Activated CD4-positive, alpha-beta T cell treated with anti-CD3 and anti-CD28 coated beads, Interleukin-2, amount 10 ng/mL, durations not matched to agents 7 days and 5 days (primary cell): ENCODE results near the gene ITGAV. TPM values are rescaled to one million over a fixed set of nuclear protein-coding genes. Genes with fewer than 3 reads are reported as not detected.

Experiments
- CTCF ChIA-PET: fragments of 350-600 bp; sonication (Branson Sonifier 250); formaldehyde crosslinking; loops from one replicate; lab custom pipeline; 2021; ENCODE audit warnings: antibody characterized with exemption; lab: Charles Lee
- POLR2A ChIA-PET: fragments of 350-600 bp; sonication (Branson Sonifier 250); formaldehyde crosslinking; loops from one replicate; lab custom pipeline; 2021; ENCODE audit warnings: antibody characterized with exemption; lab: Charles Lee
- DNase-seq: peaks from one replicate; pipeline ENCODE4 v3.0.0-alpha.2; 2020
- H3K27ac Mint-ChIP-seq: one replicate; pipeline ENCODE4 v1.8.0; 2021; ENCODE audit warnings: mild to moderate bottlenecking, moderate library complexity, mixed read lengths
- H3K27me3 Mint-ChIP-seq: one replicate; pipeline ENCODE4 v1.8.0; 2021; ENCODE audit warnings: mixed read lengths
- H3K36me3 Mint-ChIP-seq: one replicate; pipeline ENCODE4 v1.8.0; 2021; ENCODE audit warnings: low read depth, mixed read lengths
- H3K4me1 Mint-ChIP-seq: one replicate; pipeline ENCODE4 v1.8.0; 2021; ENCODE audit warnings: mixed read lengths
- H3K4me3 Mint-ChIP-seq: one replicate; pipeline ENCODE4 v1.8.0; 2021; ENCODE audit warnings: mild to moderate bottlenecking, moderate library complexity, mixed read lengths
- H3K9me3 Mint-ChIP-seq: one replicate; pipeline ENCODE4 v1.8.0; 2021; ENCODE audit warnings: mixed read lengths
- total RNA-seq, 2 experiments: library from RNA; stranded (reverse); gene quantifications; one replicate each; pipeline ENCODE4 v1.2.3, GENCODE V29; 2021

ITGAV gene
- total RNA-seq, 2 experiments from 2014 or later: 6.5 to 7.0 TPM

GRCh38 chr2:186724736-186725135 is 134.9 kb downstream of the ITGAV start:
- Mint-ChIP-seq H3K4me1 (no peaks in the 10 kb centered on the region), H3K27me3 (no peaks in the 10 kb centered on the region), H3K27ac (no peak overlapping the region), H3K4me3 (no peak overlapping the region), H3K36me3 (no peaks in the 10 kb centered on the region), H3K9me3 (no peaks in the 10 kb centered on the region)
- no peak for DNase-seq
- ChIA-PET CTCF (interaction anchor here (0.7 kb wide), 1 partner anchor 453 kb away, joined by 3 read pairs; no protein-coding TSS in a partner anchor), POLR2A (no interaction called here)

- H3K4me3 Mint-ChIP-seq: no peak overlapping the region
- H3K27me3 Mint-ChIP-seq: no peaks in the 10 kb centered on the region
- no peaks in the 10 kb centered on the region for H3K36me3 Mint-ChIP-seq
- CTCF ChIA-PET: interaction anchor here (0.6 kb wide), 1 partner anchor 1023 kb away, joined by 3 read pairs; no protein-coding TSS in a partner anchor
- H3K27ac Mint-ChIP-seq: no peak overlapping the region
- H3K9me3 Mint-ChIP-seq: no peaks in the 10 kb centered on the region
- POLR2A ChIA-PET: no interaction called here
- no peak for DNase-seq
- H3K4me1 Mint-ChIP-seq: no peaks in the 10 kb centered on the region
These were observed 135.9 kb downstream of the ITGAV start for GRCh38 chr2:186725783-186726182.

GRCh38 chr2:186726938-186727337 is 137.1 kb downstream of the ITGAV start:
- no peaks in the 10 kb centered on the region for H3K27me3 Mint-ChIP-seq
- DNase-seq: no peak
- H3K4me3 Mint-ChIP-seq: no peak overlapping the region
- POLR2A ChIA-PET: no interaction called here
- H3K27ac Mint-ChIP-seq: no peak overlapping the region
- CTCF ChIA-PET: no interaction called here
- no peaks in the 10 kb centered on the region for H3K9me3 Mint-ChIP-seq
- no peaks in the 10 kb centered on the region for H3K36me3 Mint-ChIP-seq
- no peaks in the 10 kb centered on the region for H3K4me1 Mint-ChIP-seq

- ChIA-PET CTCF (interaction anchor here (0.7 kb wide), 1 partner anchor 46 kb away, joined by 3 read pairs; no protein-coding TSS in a partner anchor), POLR2A (no interaction called here)
- H3K4me1 Mint-ChIP-seq: no peaks in the 10 kb centered on the region
- no peak for DNase-seq
- no peak overlapping the region for H3K27ac Mint-ChIP-seq
- no peaks in the 10 kb centered on the region for H3K36me3 Mint-ChIP-seq
- H3K27me3 Mint-ChIP-seq: no peaks in the 10 kb centered on the region
- H3K4me3 Mint-ChIP-seq: no peak overlapping the region
- H3K9me3 Mint-ChIP-seq: no peaks in the 10 kb centered on the region
These were observed 138.8 kb downstream of the ITGAV start for GRCh38 chr2:186728631-186729030.

Other genes starting within 250 kb of the ITGAV start
- 10 to 100 TPM; 63.1 to 80.0 TPM for gene ZC3H15, start 103.8 kb upstream of the ITGAV start, total RNA-seq
- under 1 TPM; 0.37 to 0.75 TPM for gene FAM171B, start 104.0 kb downstream of the ITGAV start, total RNA-seq